WTC11 (cell line): Measurements from ENCODE around the gene PKM. TPM values are rescaled to one million over a fixed set of nuclear protein-coding genes. Genes with fewer than 3 reads are reported as not detected.

Experiments used
- ATAC-seq: fragments of 200-7000 bp; cut with Tn5 transposase; 2 replicates; pipeline ENCODE4 v1.10.0; 2021; ENCODE audit warnings: mild to moderate bottlenecking, moderate library complexity
- CTCF ChIA-PET: fragments of 300-600 bp; sonication (Branson Sonifier 250); formaldehyde crosslinking; loops from one replicate; lab custom pipeline; 2021; ENCODE audit warnings: antibody characterized with exemption; lab: Charles Lee
- POLR2A ChIA-PET: fragments of 350-600 bp; sonication (Branson Sonifier 250); formaldehyde crosslinking; loops from one replicate; lab custom pipeline; 2021; ENCODE audit warnings: antibody characterized with exemption; lab: Charles Lee
- DNase-seq: peaks from one replicate; pipeline ENCODE4 v3.0.0; 2021; ENCODE audit warnings: low spot score
- H3K27ac Mint-ChIP-seq: 2 replicates; pipeline ENCODE4 v1.8.0; 2021; ENCODE audit warnings: mixed read lengths
- H3K27me3 Mint-ChIP-seq: 2 replicates; pipeline ENCODE4 v1.8.0; 2021; ENCODE audit warnings: low read depth, mild to moderate bottlenecking, moderate library complexity, mixed read lengths
- H3K36me3 Mint-ChIP-seq: 2 replicates; pipeline ENCODE4 v1.8.0; 2021; ENCODE audit warnings: mixed read lengths
- H3K4me1 Mint-ChIP-seq: 2 replicates; pipeline ENCODE4 v1.8.0; 2022; ENCODE audit warnings: mixed read lengths
- H3K4me3 Mint-ChIP-seq: 2 replicates; pipeline ENCODE4 v1.8.0; 2021; ENCODE audit warnings: mild to moderate bottlenecking, moderate library complexity, mixed read lengths
- H3K9me3 Mint-ChIP-seq: 2 replicates; pipeline ENCODE4 v1.8.0; 2021; ENCODE audit warnings: mixed read lengths
- CREB1 ChIP-seq: sonication (generic); formaldehyde crosslinking; IDR thresholded peaks from 2 replicates; pipeline ENCODE4 v1.8.0; 2023; ENCODE audit warnings: mild to moderate bottlenecking, missing genetic modification reagents
- CTCF ChIP-seq: fragments of 200-600 bp; IDR thresholded peaks from 2 replicates; pipeline ENCODE4 v1.8.0; 2022; ENCODE audit warnings: antibody characterized with exemption
- E2F1 ChIP-seq: sonication (generic); formaldehyde crosslinking; IDR thresholded peaks from 2 replicates; pipeline ENCODE4 v1.8.0; 2022; ENCODE audit warnings: mild to moderate bottlenecking, missing genetic modification reagents
- IRF1 ChIP-seq: sonication (generic); formaldehyde crosslinking; IDR thresholded peaks from 2 replicates; pipeline ENCODE4 v1.8.0; 2023; ENCODE audit warnings: missing genetic modification reagents
- JAZF1 ChIP-seq: fragments of 250-450 bp; sonication (Bioruptor Pico); IDR thresholded peaks from 2 replicates; pipeline ENCODE4 v1.9.0; 2021; ENCODE audit warnings: moderate library complexity, mild to moderate bottlenecking, inconsistent platforms
- KAT7 ChIP-seq: sonication (generic); formaldehyde crosslinking; IDR thresholded peaks from 2 replicates; pipeline ENCODE4 v1.8.1; 2023; ENCODE audit warnings: missing genetic modification reagents, mild to moderate bottlenecking, borderline replicate concordance
- MAX ChIP-seq: sonication (generic); formaldehyde crosslinking; IDR thresholded peaks from 2 replicates; pipeline ENCODE4 v1.8.0; 2022; ENCODE audit warnings: mild to moderate bottlenecking, missing genetic modification reagents
- NFYB ChIP-seq: sonication (generic); formaldehyde crosslinking; conservative IDR thresholded peaks from 2 replicates; pipeline ENCODE4 v1.8.0; 2022; ENCODE audit warnings: low read depth, missing genetic modification reagents
- NR2C2 ChIP-seq: sonication (generic); formaldehyde crosslinking; IDR thresholded peaks from 2 replicates; pipeline ENCODE4 v1.8.0; 2022; ENCODE audit warnings: mild to moderate bottlenecking, missing genetic modification reagents
- RELA ChIP-seq: sonication (generic); formaldehyde crosslinking; IDR thresholded peaks from 2 replicates; pipeline ENCODE4 v1.8.1; 2022; ENCODE audit warnings: missing genetic modification reagents, mild to moderate bottlenecking, borderline replicate concordance
- RORB ChIP-seq: fragments of 250-450 bp; sonication (Bioruptor Pico); IDR thresholded peaks from 2 replicates; pipeline ENCODE4 v1.9.0; 2021; ENCODE audit warnings: mild to moderate bottlenecking
- SMAD4 ChIP-seq: sonication (generic); formaldehyde crosslinking; IDR thresholded peaks from 2 replicates; pipeline ENCODE4 v1.8.0; 2022; ENCODE audit warnings: mild to moderate bottlenecking, missing genetic modification reagents
- TCF7 ChIP-seq: sonication (generic); formaldehyde crosslinking; IDR thresholded peaks from 2 replicates; pipeline ENCODE4 v1.8.0; 2022; ENCODE audit warnings: mild to moderate bottlenecking, low read depth, missing genetic modification reagents, moderate library complexity
- TP53 ChIP-seq: sonication (generic); formaldehyde crosslinking; IDR thresholded peaks from 2 replicates; pipeline ENCODE4 v1.8.1; 2023; ENCODE audit warnings: mild to moderate bottlenecking, missing genetic modification reagents
- USF2 ChIP-seq: sonication (generic); formaldehyde crosslinking; IDR thresholded peaks from 2 replicates; pipeline ENCODE4 v1.8.1; 2023; ENCODE audit warnings: mild to moderate bottlenecking, missing genetic modification reagents, moderate library complexity
- ZNF121 ChIP-seq: sonication (generic); formaldehyde crosslinking; IDR thresholded peaks from 2 replicates; pipeline ENCODE4 v1.8.0; 2023; ENCODE audit warnings: missing genetic modification reagents
- ZNF263 ChIP-seq: sonication (generic); formaldehyde crosslinking; IDR thresholded peaks from 2 replicates; pipeline ENCODE4 v1.8.1; 2022; ENCODE audit warnings: low read depth, mild to moderate bottlenecking, moderate library complexity, missing genetic modification reagents
- ZNF281 ChIP-seq: sonication (generic); formaldehyde crosslinking; IDR thresholded peaks from 2 replicates; pipeline ENCODE4 v1.8.0; 2023; ENCODE audit warnings: mild to moderate bottlenecking, missing genetic modification reagents
- ZNF416 ChIP-seq: fragments of 250-450 bp; sonication (Bioruptor Pico); IDR thresholded peaks from 2 replicates; pipeline ENCODE4 v1.9.0; 2021; ENCODE audit warnings: mild to moderate bottlenecking, inconsistent platforms
- ZNF532 ChIP-seq: fragments of 250-450 bp; sonication (Bioruptor Pico); IDR thresholded peaks from 2 replicates; pipeline ENCODE4 v1.9.0; 2021; ENCODE audit warnings: mild to moderate bottlenecking, borderline replicate concordance
- total RNA-seq: library from RNA; stranded (reverse); gene quantifications from 3 replicates; pipeline ENCODE4 v1.2.3, GENCODE V29; 2021

PKM gene
- total RNA-seq, 1 experiment from 2014 or later: 858 TPM

- H3K36me3 Mint-ChIP-seq: no peaks in the 10 kb centered on the region
- no peak overlapping the region for H3K4me3 Mint-ChIP-seq
- no peaks in the 10 kb centered on the region for H3K27me3 Mint-ChIP-seq
- H3K27ac Mint-ChIP-seq: no peak overlapping the region
- ChIA-PET CTCF (interaction anchor here (1.3 to 2.0 kb wide), 2 partner anchors 14 kb away, joined by 5 to 9 read pairs; no protein-coding TSS in a partner anchor), POLR2A (no interaction called here)
- TF ChIP-seq KAT7 (CRISPR knock-in tag) (no peak), USF2 (no peak), JAZF1 (CRISPR knock-in tag) (no peak), TP53 (CRISPR knock-in tag) (no peak), RORB (no peak), RELA (no peak), ZNF263 (no peak), MAX (no peak), ZNF416 (CRISPR knock-in tag) (no peak), CTCF (no peak), NR2C2 (CRISPR knock-in tag) (no peak), NFYB (CRISPR knock-in tag) (no peak)
- ATAC-seq (no peak), DNase-seq (no peak)
- peaks cover 11% of the 10 kb centered on the region for H3K4me1 Mint-ChIP-seq
- H3K9me3 Mint-ChIP-seq: no peaks in the 10 kb centered on the region
Observed at GRCh38 chr15:72169921-72170611, 60.9 kb downstream of the PKM start.

GRCh38 chr15:72169236-72169920, 61.6 kb downstream of the PKM start:
- no peak overlapping the region for H3K27ac Mint-ChIP-seq
- TF ChIP-seq TCF7 (peak; percentile 62; the same call in 1 of the 2 replicates), NR2C2 (CRISPR knock-in tag) (no peak), ZNF281 (CRISPR knock-in tag) (no peak), ZNF121 (CRISPR knock-in tag) (0 out of 2 replicates have a peak, but pooled peaks have one; percentile 48), ZNF532 (CRISPR knock-in tag) (no peak), SMAD4 (CRISPR knock-in tag) (no peak), E2F1 (CRISPR knock-in tag) (no peak), CREB1 (CRISPR knock-in tag) (no peak), IRF1 (no peak)
- H3K36me3 Mint-ChIP-seq: no peaks in the 10 kb centered on the region
- no peaks in the 10 kb centered on the region for H3K27me3 Mint-ChIP-seq
- POLR2A ChIA-PET: no interaction called here
- H3K4me1 Mint-ChIP-seq: peaks cover 11% of the 10 kb centered on the region
- CTCF ChIA-PET: interaction anchor here (1.6 to 2.0 kb wide), 2 partner anchors 13 to 15 kb away, joined by 5 to 9 read pairs; no protein-coding TSS in a partner anchor
- no peaks in the 10 kb centered on the region for H3K9me3 Mint-ChIP-seq
- no peak overlapping the region for H3K4me3 Mint-ChIP-seq
- no peak for DNase-seq
- ATAC-seq: peak; percentile 51; the same call in 1 of the 2 replicates
